HL-60 (cell line): ENCODE measurements around the gene PTDSS2.

Source experiments
- DNase-seq, 2 experiments: peaks; one replicate each; pipeline ENCODE4 v3.0.0-alpha.2; 2010 to 2020; ENCODE audit warnings: low read depth in 1 of 2, low spot score in 1 of 2
- H3K27ac ChIP-seq: fragments of 250-450 bp; sonication (Bioruptor Pico); replicated peaks from 2 replicates; pipeline ENCODE4 v1.5.1; 2020; ENCODE audit warnings: mild to moderate bottlenecking, moderate library complexity
- H3K27me3 ChIP-seq: fragments of 250-450 bp; sonication (Bioruptor Pico); 2 replicates; pipeline ENCODE4 v1.5.1; 2021; ENCODE audit warnings: mild to moderate bottlenecking, moderate library complexity; ENCODE audit not compliant: insufficient read depth, poor library complexity, severe bottlenecking
- H3K4me3 ChIP-seq: replicated peaks from 2 replicates; pipeline ENCODE4 v1.5.1; 2011; ENCODE audit warnings: mild to moderate bottlenecking, control low read depth, low read length; ENCODE audit not compliant: insufficient read depth
- GABPA ChIP-seq: IDR thresholded peaks from 2 replicates; pipeline ENCODE4 v1.6.1; 2012; ENCODE audit warnings: low read depth
- POLR2AphosphoS5 ChIP-seq: IDR thresholded peaks from 2 replicates; pipeline ENCODE4 v1.6.1; 2012; ENCODE audit warnings: low read depth
- SPI1 ChIP-seq: IDR thresholded peaks from 2 replicates; pipeline ENCODE4 v1.6.1; 2012; ENCODE audit warnings: low read depth, mild to moderate bottlenecking, borderline replicate concordance
- TF ChIP-seq, protein P1 (sequence below): IDR thresholded peaks from one replicate; pipeline ENCODE4 v1.5.1; 2011; ENCODE audit warnings: low read length, control low read depth, inconsistent platforms; ENCODE audit not compliant: insufficient read depth
- TF ChIP-seq, protein P2 (sequence below): IDR thresholded peaks from 2 replicates; pipeline ENCODE4 v1.6.1; 2012; ENCODE audit warnings: low read depth; ENCODE audit not compliant: insufficient replicate concordance

Gene PTDSS2

DNA sequence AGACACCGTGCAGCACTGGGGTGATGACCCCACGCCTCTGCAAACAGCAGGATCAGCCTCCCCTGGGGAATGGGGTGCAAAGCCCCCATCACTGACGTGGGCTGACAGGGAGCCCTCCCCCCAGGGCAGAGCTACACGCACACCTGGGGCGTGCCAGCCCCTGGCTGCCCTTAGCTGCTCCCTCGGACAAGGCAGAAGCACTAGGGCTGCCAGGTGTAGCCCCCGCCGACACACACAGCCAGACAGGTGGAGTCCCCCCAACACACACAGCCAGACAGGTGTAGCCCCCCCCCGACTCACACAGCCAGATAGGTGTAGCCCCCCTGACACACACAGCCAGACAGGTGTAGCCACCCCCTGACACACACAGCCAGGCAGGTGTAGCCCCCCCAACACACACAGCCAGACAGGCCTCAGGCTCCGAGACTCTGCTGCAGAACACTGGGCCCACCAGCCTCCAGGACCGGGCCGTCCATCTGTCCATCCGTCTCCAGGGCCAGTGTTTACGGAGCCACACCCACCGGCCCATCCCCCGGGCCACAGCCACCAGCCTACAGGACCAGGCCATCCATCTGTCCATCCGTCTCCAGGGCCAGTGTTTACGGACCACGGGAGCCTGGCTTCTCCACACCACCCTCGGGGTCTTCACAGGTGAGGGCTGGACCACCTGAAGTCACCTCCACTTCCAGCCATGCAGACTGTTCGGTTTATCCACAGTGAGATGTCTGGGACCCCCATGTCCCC is 11.8 kb upstream of the PTDSS2 start:
- Histone ChIP-seq H3K27me3 (no peaks in the 10 kb centered on the region), H3K27ac (no peak overlapping the region), H3K4me3 (no peak overlapping the region)
- no peak for DNase-seq
- TF ChIP-seq POLR2AphosphoS5 (no peak), GABPA (no peak), SPI1 (no peak)
- TF ChIP-seq, protein P1, sequence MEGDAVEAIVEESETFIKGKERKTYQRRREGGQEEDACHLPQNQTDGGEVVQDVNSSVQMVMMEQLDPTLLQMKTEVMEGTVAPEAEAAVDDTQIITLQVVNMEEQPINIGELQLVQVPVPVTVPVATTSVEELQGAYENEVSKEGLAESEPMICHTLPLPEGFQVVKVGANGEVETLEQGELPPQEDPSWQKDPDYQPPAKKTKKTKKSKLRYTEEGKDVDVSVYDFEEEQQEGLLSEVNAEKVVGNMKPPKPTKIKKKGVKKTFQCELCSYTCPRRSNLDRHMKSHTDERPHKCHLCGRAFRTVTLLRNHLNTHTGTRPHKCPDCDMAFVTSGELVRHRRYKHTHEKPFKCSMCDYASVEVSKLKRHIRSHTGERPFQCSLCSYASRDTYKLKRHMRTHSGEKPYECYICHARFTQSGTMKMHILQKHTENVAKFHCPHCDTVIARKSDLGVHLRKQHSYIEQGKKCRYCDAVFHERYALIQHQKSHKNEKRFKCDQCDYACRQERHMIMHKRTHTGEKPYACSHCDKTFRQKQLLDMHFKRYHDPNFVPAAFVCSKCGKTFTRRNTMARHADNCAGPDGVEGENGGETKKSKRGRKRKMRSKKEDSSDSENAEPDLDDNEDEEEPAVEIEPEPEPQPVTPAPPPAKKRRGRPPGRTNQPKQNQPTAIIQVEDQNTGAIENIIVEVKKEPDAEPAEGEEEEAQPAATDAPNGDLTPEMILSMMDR, result no peak
- TF ChIP-seq, protein P2, sequence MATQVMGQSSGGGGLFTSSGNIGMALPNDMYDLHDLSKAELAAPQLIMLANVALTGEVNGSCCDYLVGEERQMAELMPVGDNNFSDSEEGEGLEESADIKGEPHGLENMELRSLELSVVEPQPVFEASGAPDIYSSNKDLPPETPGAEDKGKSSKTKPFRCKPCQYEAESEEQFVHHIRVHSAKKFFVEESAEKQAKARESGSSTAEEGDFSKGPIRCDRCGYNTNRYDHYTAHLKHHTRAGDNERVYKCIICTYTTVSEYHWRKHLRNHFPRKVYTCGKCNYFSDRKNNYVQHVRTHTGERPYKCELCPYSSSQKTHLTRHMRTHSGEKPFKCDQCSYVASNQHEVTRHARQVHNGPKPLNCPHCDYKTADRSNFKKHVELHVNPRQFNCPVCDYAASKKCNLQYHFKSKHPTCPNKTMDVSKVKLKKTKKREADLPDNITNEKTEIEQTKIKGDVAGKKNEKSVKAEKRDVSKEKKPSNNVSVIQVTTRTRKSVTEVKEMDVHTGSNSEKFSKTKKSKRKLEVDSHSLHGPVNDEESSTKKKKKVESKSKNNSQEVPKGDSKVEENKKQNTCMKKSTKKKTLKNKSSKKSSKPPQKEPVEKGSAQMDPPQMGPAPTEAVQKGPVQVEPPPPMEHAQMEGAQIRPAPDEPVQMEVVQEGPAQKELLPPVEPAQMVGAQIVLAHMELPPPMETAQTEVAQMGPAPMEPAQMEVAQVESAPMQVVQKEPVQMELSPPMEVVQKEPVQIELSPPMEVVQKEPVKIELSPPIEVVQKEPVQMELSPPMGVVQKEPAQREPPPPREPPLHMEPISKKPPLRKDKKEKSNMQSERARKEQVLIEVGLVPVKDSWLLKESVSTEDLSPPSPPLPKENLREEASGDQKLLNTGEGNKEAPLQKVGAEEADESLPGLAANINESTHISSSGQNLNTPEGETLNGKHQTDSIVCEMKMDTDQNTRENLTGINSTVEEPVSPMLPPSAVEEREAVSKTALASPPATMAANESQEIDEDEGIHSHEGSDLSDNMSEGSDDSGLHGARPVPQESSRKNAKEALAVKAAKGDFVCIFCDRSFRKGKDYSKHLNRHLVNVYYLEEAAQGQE, result no peak

DNA sequence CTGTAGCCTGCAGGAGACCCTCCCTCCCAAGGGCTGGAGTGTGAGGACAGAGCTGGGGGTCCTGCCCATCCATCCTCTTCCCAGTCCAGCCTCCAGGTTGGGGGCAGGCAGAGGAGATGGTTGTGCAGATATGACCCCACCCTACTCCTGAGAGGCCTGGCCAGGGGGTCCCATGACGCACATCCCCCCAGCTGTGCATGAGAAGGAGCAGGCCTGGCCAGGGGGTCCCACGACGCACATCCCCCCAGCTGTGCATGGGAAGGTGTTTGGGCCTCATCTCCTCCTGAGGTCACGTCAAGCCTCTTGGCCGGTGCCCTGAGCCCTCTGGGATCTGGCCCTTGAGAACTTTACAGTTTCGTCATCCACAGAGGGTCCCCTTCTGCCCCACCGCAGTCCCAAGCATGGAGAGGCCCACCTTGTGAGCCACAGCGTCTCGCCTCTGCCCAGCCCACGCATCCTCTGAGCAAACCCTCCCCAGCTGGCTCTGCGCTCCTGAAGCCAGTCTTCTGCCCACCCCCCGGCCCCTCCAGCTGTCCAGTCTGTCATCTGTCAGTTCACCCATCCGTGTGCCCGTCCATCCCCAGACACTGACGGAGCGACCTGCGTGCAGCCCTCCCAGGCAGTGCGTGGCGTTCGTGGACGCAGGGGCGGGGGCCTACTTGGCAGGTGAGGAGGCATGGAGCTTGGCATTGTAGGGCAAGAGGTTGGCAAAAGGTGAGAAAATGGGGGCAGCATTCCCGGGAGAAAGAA is 10.6 kb upstream of the PTDSS2 start:
- no peak for DNase-seq
- no peak for TF ChIP-seq SPI1
- no peak overlapping the region for H3K27ac ChIP-seq
- H3K4me3 ChIP-seq, result no peak overlapping the region
- H3K27me3 ChIP-seq, result no peaks in the 10 kb centered on the region

DNA sequence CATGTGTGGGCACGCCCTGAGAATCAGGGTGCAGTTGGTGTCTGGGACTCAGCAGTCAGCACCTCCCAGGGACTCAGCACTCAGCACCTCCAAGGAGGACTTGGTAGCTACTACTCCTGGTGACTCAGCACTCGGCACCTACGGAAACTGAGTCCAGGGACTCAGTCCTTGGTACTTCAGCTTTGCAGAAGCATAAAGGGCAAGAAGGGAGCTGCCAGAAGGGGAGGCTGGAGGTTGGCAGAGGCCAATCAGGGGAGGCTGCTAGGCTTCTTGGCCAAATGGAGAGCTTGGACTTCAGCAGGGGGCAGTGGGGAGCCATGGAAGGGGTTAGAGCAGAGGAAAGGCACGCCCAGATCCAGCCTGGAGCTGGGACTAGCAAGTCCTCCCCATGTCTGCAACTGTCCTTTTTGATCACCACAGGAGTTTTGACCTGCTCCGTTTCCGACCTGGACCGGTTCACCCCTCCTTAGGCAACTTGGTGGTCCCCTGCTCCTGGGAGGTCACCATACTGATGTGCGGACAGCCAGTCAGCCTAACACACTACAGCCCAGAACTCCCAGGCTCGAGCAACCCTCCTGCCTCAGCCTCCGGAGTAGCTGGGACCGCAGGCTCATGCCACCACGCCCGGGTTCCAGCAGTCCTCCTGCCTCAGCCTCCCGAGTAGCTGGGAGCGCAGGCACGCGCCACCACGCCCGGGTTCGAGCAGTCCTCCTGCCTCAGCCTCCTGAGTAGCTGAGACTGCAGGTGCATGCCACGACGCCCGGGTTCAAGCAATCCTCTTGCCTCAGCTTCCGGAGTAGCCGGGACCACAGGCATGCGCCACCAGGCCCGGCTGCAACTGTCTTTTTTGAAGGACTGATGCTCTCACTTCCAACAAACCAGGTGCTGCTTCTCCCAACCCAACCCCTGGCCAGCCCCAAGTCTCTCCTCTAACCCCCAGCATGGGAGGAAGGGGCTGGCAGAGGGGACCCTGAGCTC is 9.7 kb upstream of the PTDSS2 start:
- Histone ChIP-seq H3K4me3 (no peak overlapping the region), H3K27ac (no peak overlapping the region), H3K27me3 (no peaks in the 10 kb centered on the region)
- DNase-seq, result no peak
- TF ChIP-seq, protein P2, result no peak

DNA sequence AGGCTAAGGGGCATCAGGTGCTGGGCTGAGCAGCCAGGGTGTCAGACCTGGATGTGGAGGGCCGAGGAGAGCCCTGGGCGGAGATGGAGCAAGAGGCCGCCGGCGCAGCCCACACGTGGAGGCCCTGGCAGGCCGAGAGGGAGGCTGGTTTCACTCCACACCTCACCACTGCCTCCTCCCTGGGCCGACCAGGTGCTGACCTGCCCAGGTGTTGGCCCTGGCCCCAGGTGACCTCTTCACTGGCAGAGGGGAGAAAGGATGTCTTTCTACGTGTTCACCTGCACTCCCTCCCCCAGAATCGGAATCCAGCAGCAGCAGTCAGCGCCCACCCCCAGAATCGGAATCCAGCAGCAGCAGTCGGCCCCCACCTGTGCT is 9.0 kb upstream of the PTDSS2 start:
- Histone ChIP-seq H3K27ac (no peak overlapping the region), H3K27me3 (no peaks in the 10 kb centered on the region), H3K4me3 (no peak overlapping the region)
- DNase-seq, result no peak
- TF ChIP-seq, protein P2, result no peak
- no peak for TF ChIP-seq GABPA
- TF ChIP-seq, protein P1, result no peak
- no peak for TF ChIP-seq POLR2AphosphoS5
- no peak for TF ChIP-seq SPI1
